K562 (cell line): ENCODE measurements around the gene TNNT1. TPM values are rescaled to one million over a fixed set of nuclear protein-coding genes. Genes with fewer than 3 reads are reported as not detected.
A peak's percentile ranks its signal among the peaks of the same experiment; 100 is the strongest.

Experiments
- BDP1 ChIP-seq: IDR thresholded peaks from 3 replicates; pipeline ENCODE4 v1.6.1; 2011; ENCODE audit not compliant: insufficient read length, insufficient read depth
- MAFK ChIP-seq: IDR thresholded peaks from 2 replicates; pipeline ENCODE4 v1.6.1; 2011; ENCODE audit warnings: low read length, improper control_type of control experiment
- MEIS2 ChIP-seq: fragments of 450-650 bp; IDR thresholded peaks from 2 replicates; pipeline ENCODE4 v1.6.1; 2014; ENCODE audit warnings: mild to moderate bottlenecking; ENCODE audit not compliant: partially characterized antibody
- MTA2 ChIP-seq: fragments of 450-650 bp; IDR thresholded peaks from 2 replicates; pipeline ENCODE4 v1.6.1; 2016; ENCODE audit warnings: low read depth
- MYBL2 ChIP-seq, 2 experiments: fragments of 450-650 bp in 1 of 2; sonication (generic) in 1 of 2; formaldehyde crosslinking in 1 of 2; IDR thresholded peaks; 2 replicates each; pipeline versions ENCODE4 v1.6.1 to v1.8.1; 2017 to 2022; ENCODE audit warnings: borderline replicate concordance in 1 of 2, inconsistent platforms in 1 of 2, low read depth in 1 of 2, mild to moderate bottlenecking in 1 of 2, missing genetic modification reagents in 1 of 2, moderate library complexity in 1 of 2
- NR4A1 ChIP-seq, 2 experiments: fragments of 250-450 bp in 1 of 2; fragments of 450-650 bp in 1 of 2; sonication (Bioruptor Pico) in 1 of 2; IDR thresholded peaks; 2 replicates each; pipeline versions ENCODE4 v1.4.0 to v1.6.1; 2016 to 2020; ENCODE audit warnings: mild to moderate bottlenecking in 2 of 2, missing compliant biosample characterization in 1 of 2, missing genetic modification characterization in 1 of 2, moderate library complexity in 1 of 2
- PCBP2 ChIP-seq: fragments of 200-400 bp; formaldehyde crosslinking; IDR thresholded peaks from 2 replicates; pipeline ENCODE4 v1.6.1; 2018; ENCODE audit warnings: low read length, low read depth, mild to moderate bottlenecking, moderate library complexity; ENCODE audit not compliant: poor library complexity, severe bottlenecking
- POLR2A ChIP-seq: fragments of 450-650 bp; conservative IDR thresholded peaks from 2 replicates; pipeline ENCODE4 v1.6.1; 2016
- ZEB2 ChIP-seq: fragments of 450-650 bp; IDR thresholded peaks from 2 replicates; pipeline ENCODE4 v1.6.1; 2016
- ZNF644 ChIP-seq: fragments of 200-800 bp; sonication (Bioruptor generic); IDR thresholded peaks from 2 replicates; pipeline ENCODE4 v1.6.1; 2016; ENCODE audit warnings: low read depth, missing genetic modification characterization, missing compliant biosample characterization
- polyA plus RNA-seq, 8 experiments: library from polyadenylated mRNA; depleted of rRNA in 4 of 8; stranded (reverse) in 5 of 8; unstranded in 3 of 8; fragments of >200 nt; fragmentation: Nextera tagmentation in 2 of 8; fragmentation: Illumina TruSeq in 1 of 8; extraction: Ambion mirVana in 2 of 8; extraction: Trizol in 1 of 8; gene quantifications; 2 replicates each; pipeline versions ENCODE4 v1.2.1 to v1.2.3, GENCODE V29; 2011 to 2014; ENCODE audit warnings: inconsistent platforms in 1 of 8, missing spikeins in 1 of 8
- total RNA-seq, 7 experiments: library from RNA; depleted of rRNA in 6 of 7; stranded (reverse); fragments of >200 nt in 6 of 7; fragmentation: Illumina TruSeq in 2 of 7; extraction: Trizol in 2 of 7; gene quantifications; 2 replicates each; pipeline versions ENCODE4 v1.2.1 to v1.2.3, GENCODE V29; 2011 to 2021; ENCODE audit warnings: low replicate concordance in 1 of 7
- TF ChIP-seq, protein P1 (sequence below): fragments of 450-650 bp; conservative IDR thresholded peaks from 2 replicates; pipeline ENCODE4 v1.6.1; 2016; ENCODE audit warnings: missing genetic modification characterization, low read depth, mild to moderate bottlenecking, control low read depth, missing compliant biosample characterization
- TF ChIP-seq, protein P2 (sequence below): IDR thresholded peaks from 3 replicates; pipeline ENCODE4 v1.6.1; 2011; ENCODE audit warnings: borderline replicate concordance, mild to moderate bottlenecking, moderate library complexity; ENCODE audit not compliant: insufficient read length; ENCODE audit errors: extremely low read depth
- TF ChIP-seq, protein P3 (sequence below): sonication (generic); formaldehyde crosslinking; IDR thresholded peaks from 2 replicates; pipeline ENCODE4 v1.9.0; 2022; ENCODE audit warnings: mild to moderate bottlenecking, missing genetic modification reagents
- TF ChIP-seq, protein P4 (sequence below): fragments of 450-650 bp; formaldehyde crosslinking; IDR thresholded peaks from 2 replicates; pipeline ENCODE4 v1.4.0; 2020; ENCODE audit warnings: mild to moderate bottlenecking, moderate library complexity
- TF ChIP-seq, protein P5 (sequence below), 2 experiments: fragments of 200-800 bp in 1 of 2; sonication (Bioruptor generic) in 1 of 2; sonication (generic) in 1 of 2; formaldehyde crosslinking in 1 of 2; IDR thresholded peaks in 1 of 2; conservative IDR thresholded peaks in 1 of 2; 2 replicates each; pipeline versions ENCODE4 v1.5.0 to v1.6.1; 2016 to 2020; ENCODE audit warnings: missing compliant biosample characterization in 1 of 2, missing genetic modification characterization in 1 of 2, missing genetic modification reagents in 1 of 2
- TF ChIP-seq, protein P6 (sequence below), 2 experiments: fragments of 450-650 bp; IDR thresholded peaks; 2 replicates each; pipeline ENCODE4 v1.6.1; 2016

The TNNT1 gene
- total and polyA plus RNA-seq, 9 of the 15 experiments (the other 6 are each of a cell fraction or from before 2014, with no cell fraction given): 31.8 to 390 (median 227) TPM

DNA sequence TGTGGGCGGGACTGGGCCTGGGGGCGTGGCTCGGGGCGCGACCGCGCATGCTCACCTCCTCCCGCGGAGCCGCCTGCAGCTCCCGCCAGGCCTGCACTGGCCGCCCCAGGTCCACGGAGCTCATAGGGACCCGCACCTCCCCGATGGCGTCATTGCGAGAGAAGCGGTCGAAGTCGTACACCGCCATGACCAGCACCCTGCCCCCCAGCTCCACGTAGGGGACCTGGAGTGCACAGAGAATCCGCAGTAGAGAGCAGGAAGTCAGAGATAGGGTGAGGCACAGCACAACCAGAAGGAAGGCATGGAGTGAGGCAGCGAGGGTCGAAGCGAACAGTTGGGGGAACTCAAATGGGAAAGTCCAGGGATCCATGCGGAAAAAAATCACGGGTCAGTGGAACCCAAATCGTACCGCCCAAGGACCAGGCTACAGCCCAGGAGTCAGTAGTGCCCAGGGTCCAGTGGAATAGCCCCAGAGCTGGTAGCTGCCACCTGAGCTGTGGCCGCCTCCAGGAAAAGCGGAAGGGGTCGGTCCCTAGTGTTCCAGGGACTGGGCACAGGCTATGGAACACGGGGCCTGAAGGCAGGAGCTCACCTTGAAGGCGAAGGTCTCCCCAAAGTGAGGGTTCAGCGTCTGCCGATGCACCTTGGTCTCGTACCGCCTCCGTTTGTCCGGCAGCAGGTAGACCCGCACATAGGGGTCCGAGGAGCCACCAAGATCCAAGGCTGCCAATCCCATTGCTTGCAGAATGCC is 26.3 kb upstream of the TNNT1 start (continued):
- TF ChIP-seq MYBL2 (IDR thresholded peaks at IDR 0.05; ENCODE audit: low read depth) (no peak), MYBL2 (CRISPR knock-in tag; IDR thresholded peaks at IDR 0.05; ENCODE audit: borderline replicate concordance) (no peak), ZEB2 (peak; percentile 26; the same call in 1 of the 2 replicates), MEIS2 (peak; percentile 54), BDP1 (no peak), PCBP2 (no peak), MTA2 (no peak), POLR2A (peak; percentile 86), ZNF644 (tag) (no peak), NR4A1 (CRISPR knock-in tag; IDR thresholded peaks at IDR 0.05) (no peak), NR4A1 (tag; IDR thresholded peaks at IDR 0.05) (0 out of 2 replicates have a peak, but pooled peaks have one; percentile 47), MAFK (no peak)
- TF ChIP-seq, protein P1, sequence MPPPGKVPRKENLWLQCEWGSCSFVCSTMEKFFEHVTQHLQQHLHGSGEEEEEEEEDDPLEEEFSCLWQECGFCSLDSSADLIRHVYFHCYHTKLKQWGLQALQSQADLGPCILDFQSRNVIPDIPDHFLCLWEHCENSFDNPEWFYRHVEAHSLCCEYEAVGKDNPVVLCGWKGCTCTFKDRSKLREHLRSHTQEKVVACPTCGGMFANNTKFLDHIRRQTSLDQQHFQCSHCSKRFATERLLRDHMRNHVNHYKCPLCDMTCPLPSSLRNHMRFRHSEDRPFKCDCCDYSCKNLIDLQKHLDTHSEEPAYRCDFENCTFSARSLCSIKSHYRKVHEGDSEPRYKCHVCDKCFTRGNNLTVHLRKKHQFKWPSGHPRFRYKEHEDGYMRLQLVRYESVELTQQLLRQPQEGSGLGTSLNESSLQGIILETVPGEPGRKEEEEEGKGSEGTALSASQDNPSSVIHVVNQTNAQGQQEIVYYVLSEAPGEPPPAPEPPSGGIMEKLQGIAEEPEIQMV: no peak
- TF ChIP-seq, protein P2, sequence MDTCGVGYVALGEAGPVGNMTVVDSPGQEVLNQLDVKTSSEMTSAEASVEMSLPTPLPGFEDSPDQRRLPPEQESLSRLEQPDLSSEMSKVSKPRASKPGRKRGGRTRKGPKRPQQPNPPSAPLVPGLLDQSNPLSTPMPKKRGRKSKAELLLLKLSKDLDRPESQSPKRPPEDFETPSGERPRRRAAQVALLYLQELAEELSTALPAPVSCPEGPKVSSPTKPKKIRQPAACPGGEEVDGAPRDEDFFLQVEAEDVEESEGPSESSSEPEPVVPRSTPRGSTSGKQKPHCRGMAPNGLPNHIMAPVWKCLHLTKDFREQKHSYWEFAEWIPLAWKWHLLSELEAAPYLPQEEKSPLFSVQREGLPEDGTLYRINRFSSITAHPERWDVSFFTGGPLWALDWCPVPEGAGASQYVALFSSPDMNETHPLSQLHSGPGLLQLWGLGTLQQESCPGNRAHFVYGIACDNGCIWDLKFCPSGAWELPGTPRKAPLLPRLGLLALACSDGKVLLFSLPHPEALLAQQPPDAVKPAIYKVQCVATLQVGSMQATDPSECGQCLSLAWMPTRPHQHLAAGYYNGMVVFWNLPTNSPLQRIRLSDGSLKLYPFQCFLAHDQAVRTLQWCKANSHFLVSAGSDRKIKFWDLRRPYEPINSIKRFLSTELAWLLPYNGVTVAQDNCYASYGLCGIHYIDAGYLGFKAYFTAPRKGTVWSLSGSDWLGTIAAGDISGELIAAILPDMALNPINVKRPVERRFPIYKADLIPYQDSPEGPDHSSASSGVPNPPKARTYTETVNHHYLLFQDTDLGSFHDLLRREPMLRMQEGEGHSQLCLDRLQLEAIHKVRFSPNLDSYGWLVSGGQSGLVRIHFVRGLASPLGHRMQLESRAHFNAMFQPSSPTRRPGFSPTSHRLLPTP: no peak
- TF ChIP-seq, protein P3, sequence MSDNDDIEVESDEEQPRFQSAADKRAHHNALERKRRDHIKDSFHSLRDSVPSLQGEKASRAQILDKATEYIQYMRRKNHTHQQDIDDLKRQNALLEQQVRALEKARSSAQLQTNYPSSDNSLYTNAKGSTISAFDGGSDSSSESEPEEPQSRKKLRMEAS: peak; percentile 79
- TF ChIP-seq, protein P4, sequence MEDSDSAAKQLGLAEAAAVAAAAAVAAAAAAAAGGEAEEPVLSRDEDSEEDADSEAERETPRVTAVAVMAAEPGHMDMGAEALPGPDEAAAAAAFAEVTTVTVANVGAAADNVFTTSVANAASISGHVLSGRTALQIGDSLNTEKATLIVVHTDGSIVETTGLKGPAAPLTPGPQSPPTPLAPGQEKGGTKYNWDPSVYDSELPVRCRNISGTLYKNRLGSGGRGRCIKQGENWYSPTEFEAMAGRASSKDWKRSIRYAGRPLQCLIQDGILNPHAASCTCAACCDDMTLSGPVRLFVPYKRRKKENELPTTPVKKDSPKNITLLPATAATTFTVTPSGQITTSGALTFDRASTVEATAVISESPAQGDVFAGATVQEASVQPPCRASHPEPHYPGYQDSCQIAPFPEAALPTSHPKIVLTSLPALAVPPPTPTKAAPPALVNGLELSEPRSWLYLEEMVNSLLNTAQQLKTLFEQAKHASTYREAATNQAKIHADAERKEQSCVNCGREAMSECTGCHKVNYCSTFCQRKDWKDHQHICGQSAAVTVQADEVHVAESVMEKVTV: no peak
- TF ChIP-seq, protein P5, sequence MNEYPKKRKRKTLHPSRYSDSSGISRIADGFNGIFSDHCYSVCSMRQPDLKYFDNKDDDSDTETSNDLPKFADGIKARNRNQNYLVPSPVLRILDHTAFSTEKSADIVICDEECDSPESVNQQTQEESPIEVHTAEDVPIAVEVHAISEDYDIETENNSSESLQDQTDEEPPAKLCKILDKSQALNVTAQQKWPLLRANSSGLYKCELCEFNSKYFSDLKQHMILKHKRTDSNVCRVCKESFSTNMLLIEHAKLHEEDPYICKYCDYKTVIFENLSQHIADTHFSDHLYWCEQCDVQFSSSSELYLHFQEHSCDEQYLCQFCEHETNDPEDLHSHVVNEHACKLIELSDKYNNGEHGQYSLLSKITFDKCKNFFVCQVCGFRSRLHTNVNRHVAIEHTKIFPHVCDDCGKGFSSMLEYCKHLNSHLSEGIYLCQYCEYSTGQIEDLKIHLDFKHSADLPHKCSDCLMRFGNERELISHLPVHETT (CRISPR knock-in tag; conservative IDR thresholded peaks at IDR 0.05 in 1 of 2, IDR thresholded peaks at IDR 0.05 in 1 of 2): 0 out of 4 replicates have a peak, but pooled peaks of 1 of the 2 experiments have one; percentile 44
- TF ChIP-seq, protein P6, sequence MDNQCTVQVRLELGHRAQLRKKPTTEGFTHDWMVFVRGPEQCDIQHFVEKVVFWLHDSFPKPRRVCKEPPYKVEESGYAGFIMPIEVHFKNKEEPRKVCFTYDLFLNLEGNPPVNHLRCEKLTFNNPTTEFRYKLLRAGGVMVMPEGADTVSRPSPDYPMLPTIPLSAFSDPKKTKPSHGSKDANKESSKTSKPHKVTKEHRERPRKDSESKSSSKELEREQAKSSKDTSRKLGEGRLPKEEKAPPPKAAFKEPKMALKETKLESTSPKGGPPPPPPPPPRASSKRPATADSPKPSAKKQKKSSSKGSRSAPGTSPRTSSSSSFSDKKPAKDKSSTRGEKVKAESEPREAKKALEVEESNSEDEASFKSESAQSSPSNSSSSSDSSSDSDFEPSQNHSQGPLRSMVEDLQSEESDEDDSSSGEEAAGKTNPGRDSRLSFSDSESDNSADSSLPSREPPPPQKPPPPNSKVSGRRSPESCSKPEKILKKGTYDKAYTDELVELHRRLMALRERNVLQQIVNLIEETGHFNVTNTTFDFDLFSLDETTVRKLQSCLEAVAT (IDR thresholded peaks at IDR 0.05): peak in 1 of 2 experiments; percentile 40; a peak in 1 of 4 replicates
